Islet precursor cell (in vitro differentiated cells): ENCODE measurements around the gene MAP3K13.
A peak's percentile ranks its signal among the peaks of the same experiment; 100 is the strongest.

Experiments used
- DNase-seq: peaks from one replicate; pipeline ENCODE4 v3.0.0-alpha.2; 2018

MAP3K13 gene

DNA sequence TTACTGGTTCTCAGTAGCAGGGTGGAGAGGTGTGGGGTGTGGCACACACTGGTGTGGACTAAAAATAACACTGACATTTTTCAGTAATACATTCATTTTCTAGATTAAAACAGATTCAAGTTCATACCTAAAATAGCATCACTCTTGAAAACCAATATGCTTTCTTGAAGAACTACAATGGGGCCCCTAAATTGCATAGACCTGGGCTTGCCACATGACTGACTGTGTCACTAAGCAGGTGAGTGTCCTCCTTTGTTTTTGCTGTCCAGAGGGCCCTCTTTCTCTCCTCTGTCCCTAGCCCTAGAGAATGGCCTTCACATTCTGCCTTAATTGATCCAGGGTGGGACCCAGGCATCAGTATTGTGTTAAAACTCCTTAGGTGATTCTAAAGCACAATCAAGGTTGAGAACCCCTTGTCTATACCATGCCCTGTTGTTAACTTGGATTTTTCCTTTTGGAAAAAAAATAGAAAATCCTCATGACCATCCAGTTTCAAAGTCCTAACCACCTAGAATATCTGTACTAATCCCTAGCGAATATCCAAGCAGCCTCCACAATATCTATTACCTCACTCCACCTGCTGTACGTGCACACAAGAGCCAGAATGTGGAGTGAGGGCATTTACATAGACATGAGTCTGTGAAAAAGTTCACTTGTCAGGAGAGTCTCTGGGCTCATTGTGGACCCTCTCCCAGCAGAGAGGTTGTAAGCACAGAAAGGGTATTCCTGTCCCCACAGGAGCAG, 154.6 kb downstream of the MAP3K13 start:
- DNase-seq = no peak

GRCh38 chr3:185519021-185519420, 156.1 kb downstream of the MAP3K13 start:
- DNase-seq = no peak

DNA sequence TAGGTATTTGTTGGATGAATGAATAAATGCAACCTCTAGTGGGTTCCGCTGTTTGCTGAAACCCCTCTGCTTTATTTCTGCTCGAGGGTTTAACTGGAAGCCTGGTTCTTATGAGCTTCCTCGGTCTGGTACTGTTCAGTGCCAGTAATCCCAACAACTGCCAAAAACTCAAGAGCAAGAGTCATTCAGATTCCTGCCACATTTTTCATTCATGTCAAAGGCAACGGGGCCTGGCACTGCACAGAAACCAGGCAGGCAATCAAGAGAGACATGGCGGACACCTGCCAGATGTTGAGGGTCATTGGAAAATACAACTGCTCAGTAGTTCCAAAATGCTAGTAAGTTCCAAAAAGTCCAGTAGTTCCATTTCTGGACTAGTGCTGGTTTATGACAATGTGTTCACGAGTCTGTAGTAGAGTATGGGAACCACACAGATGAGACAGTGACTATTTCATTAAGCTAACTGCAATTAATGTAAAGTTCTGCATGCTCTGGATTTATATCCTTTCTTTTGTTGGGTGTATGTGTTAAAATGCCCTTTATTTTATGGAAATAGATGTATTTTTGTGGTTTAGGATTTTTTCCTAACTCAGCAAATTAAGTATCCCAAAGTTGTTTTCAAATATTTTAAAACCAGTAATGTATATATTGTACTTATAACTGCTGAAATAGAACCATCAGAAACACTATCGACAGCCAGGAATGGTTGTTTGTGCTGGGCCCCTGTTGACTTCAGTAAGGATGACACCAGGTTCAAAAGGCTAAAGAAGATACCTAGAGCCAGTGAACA, 158.6 kb downstream of the MAP3K13 start:
- DNase-seq = no peak

GRCh38 chr3:185526349-185526951, 163.5 kb downstream of the MAP3K13 start:
- no peak for DNase-seq

DNA sequence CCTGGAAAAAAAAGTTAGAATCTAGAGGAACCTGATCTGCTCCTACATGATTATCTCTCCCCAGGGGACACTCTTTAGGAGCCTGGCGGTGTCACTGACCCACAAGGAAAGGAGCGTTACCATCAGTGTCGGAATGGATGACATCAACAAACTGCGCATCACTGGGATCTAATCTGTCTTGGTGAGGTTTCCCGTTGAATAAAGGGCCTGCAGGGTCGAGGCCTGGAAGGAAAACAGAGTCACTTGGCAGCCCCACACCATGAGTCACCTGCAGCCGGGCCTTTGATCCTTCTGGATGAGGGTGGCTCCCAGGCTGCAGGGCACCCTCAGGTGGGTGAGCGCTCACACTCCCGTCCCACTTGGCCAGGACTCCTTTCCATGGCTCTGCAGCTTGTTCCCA, 164.4 kb downstream of the MAP3K13 start:
- DNase-seq = peak; percentile 84

- DNase-seq = no peak
These were observed 165.6 kb downstream of the MAP3K13 start for GRCh38 chr3:185528532-185528931.

DNA sequence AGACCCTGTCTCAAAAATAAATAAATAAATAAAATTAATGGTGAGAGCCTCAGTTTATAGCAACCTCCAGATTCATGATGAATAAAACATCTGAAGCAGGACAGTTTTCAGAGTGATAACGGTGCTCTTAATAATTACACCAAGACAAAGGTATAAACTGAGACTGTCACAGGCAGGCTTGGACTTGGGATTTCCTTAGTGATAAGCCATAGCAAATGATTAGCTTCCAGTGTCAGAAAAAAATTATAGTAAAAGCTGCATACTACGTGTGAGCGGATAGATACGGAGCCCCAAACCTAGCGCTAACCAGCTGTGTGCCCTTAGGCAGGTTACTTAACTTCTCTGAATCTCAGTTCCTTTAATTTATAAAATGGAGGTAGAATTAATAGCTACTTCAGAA, 167.9 kb downstream of the MAP3K13 start:
- DNase-seq = no peak

DNA sequence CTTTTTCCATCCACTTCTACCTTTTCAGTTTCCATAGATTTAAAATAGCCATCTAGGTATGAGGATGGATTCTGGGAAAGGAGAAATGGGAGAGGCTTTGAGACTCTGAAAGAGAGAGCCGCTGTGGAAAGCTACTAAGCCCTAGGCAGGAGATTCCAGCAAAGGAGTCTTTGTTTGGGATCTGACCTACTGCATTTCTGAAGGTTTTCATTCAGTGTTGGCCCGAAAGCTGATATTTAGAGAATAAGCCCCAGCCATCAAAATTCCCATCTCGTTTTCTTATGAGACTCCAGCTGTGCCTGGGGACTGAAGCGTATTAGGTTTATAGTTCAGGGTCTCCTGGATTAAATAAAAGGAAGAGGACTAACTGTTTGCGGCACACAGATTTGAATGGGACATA, 170.0 kb downstream of the MAP3K13 start:
- no peak for DNase-seq

DNA sequence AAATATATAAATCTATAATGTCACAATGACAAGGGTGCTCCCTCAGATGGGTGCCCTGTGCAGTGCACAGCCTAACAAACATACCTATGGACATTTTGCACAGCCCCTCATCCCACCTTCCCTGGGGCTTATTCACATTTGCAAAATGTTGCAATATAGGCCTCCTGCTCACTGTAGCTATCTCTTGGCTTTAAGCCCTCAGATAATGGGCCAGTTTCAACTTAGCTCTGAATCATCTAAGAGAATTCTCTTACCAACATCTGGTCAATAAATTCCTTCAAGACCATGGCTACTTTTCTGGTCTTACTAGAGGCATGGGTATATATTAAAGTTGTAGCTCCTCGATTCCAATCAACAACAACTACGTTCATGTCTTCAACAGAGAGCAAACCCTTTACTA, 171.6 kb downstream of the MAP3K13 start:
- no peak for DNase-seq

DNA sequence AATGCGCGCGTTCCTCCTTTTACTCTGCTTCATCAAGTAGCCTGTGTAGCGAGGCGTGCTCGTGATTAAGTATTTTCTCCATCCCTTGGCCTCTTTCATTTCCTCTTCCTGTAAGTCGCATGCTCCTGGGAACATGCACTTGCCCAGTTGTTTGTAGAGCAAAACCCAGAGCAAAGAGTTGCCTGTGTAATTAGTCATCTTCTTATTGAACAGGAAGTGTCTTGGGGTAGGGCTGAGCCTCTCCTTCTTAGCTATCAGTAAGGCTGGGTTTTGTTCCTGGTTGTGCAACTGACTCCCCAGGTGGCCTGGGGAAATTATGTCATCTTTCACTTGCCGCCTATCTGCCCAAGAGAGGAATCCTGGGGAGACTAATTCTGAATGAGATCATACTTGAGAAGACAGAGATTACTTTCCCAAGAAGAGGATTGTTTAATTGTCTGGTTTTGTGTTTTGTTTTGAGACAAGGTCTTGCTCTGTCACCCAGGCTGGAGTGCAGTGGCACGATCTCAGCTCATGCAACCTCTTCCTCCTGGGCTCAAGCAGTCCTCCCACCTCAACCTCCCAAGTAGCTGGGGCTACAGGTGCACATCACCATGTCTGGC, 174.5 kb downstream of the MAP3K13 start:
- DNase-seq = no peak
